Mammary epithelial cell (primary cell): Measurements from ENCODE around the gene FOXF1.
A peak's percentile ranks its signal among the peaks of the same experiment; 100 is the strongest.

ENCODE experiments used
- CTCF ChIP-seq, 2 donors: IDR thresholded peaks in 1 of 2; conservative IDR thresholded peaks in 1 of 2; 2 replicates each; pipeline ENCODE4 v1.5.1; 2011 to 2012; ENCODE audit warnings: inconsistent platforms in 2 of 2, low read length in 2 of 2, mild to moderate bottlenecking in 2 of 2, control low read depth in 1 of 2, low read depth in 1 of 2; ENCODE audit not compliant: insufficient read depth in 1 of 2; ENCODE audit errors: extremely low read depth in 1 of 2
- EZH2 ChIP-seq: IDR thresholded peaks from 2 replicates; pipeline ENCODE4 v1.6.1; 2012; ENCODE audit warnings: low read length, inconsistent platforms, borderline replicate concordance

DNA sequence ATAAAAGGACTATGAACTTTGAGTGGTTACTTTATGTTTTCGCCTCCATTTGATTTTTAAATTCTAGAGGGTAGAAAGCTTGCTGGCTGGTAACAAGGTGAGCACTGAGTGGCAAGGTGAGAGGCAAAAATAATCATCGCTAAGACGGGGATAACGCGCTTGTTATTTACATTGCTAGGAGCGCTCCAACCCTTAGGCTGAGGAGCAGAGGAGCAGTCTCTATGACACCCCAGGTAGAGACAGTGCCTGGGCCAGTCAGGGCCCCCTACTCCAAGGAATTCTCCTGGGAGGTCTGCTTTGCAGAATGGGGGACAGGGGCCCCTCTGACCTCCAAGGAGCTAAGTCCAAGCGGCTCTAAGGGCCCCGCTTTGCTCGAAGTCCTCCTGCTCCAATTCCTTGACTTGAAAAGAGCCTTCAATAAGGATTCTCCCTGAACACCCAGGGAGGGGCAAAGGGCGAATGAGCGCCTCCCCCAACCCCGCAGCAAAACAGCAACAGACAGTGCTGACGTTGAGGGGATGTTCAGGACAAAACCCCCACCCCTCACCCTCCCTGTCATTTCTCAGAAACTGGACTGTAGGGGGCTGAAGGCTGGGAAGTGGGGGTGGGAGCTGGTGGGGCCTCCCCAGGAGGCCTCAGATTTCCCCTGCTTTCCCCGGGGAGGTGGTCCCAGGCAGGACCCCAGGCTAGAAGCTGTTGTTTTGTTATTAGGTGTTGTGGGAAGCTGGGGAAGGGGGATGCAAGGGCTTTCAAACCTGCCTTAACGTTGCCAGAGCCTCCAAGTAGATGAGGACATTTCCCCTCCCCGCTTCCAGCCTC is 10.2 kb upstream of the FOXF1 start:
- TF ChIP-seq CTCF (conservative IDR thresholded peaks at IDR 0.05 in 1 of 2, IDR thresholded peaks at IDR 0.05 in 1 of 2; ENCODE audit: extremely low read depth in 1 of 2, insufficient read depth in 1 of 2, low read depth in 1 of 2, low read length in 2 of 2) (no peak), EZH2 (peak; percentile 95)
